ENCODE results near the gene CCT2.

Gene CCT2

DNA sequence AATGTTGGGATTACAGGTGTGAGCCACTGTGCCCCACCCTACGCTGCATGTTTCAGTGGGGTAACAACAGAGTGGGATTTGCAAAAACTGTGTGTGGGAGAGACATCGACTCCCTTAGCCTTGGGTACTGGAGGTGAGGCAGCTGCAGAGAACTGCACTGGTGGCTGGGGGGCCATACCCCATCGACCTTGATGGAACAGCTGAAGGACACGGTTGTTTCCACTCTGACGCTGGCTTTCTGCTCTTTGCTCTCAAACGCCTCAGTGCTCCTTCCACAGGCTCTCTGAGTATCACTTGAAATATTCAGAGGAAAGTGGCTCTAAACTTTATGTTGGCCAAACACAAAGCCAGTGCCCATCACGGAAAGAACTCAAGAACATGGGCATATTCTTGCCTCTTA, 56.3 kb downstream of the CCT2 start:
- Histone ChIP-seq H3K9ac (ENCODE audit: low read depth, low read length) (no peak overlapping the region), H3K4me1 (ENCODE audit: insufficient read depth, low read length) (no peaks in the 10 kb centered on the region), H3K36me3 (ENCODE audit: insufficient read depth, low read length) (no peaks in the 10 kb centered on the region), H3K9me3 (ENCODE audit: control insufficient read depth, insufficient read depth, low read length) (no peaks in the 10 kb centered on the region)

DNA sequence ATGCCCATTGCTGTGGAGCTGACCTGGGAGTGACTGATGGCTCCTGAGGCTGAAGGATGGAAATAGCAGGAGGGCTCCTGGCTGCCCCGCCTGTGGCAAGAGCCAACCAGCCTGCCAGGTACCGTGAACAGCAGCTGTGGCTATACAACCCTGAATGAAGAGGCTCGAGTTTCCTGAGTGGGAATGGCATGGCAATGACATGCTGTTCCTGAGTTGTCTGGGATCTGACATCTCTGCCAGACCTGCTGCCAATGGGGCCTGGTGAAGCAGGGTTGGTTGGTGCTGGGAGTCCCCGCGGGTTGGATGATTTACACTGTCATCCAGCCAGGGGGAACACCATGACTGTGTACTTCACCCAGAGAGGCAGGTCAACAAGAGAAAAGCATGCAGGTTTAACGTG, 57.3 kb downstream of the CCT2 start:
- Histone ChIP-seq H3K36me3 (ENCODE audit: insufficient read depth, low read length) (no peaks in the 10 kb centered on the region), H3K9ac (ENCODE audit: low read depth, low read length) (no peak overlapping the region), H3K4me1 (ENCODE audit: insufficient read depth, low read length) (no peaks in the 10 kb centered on the region), H3K9me3 (ENCODE audit: control insufficient read depth, insufficient read depth, low read length) (no peaks in the 10 kb centered on the region)

DNA sequence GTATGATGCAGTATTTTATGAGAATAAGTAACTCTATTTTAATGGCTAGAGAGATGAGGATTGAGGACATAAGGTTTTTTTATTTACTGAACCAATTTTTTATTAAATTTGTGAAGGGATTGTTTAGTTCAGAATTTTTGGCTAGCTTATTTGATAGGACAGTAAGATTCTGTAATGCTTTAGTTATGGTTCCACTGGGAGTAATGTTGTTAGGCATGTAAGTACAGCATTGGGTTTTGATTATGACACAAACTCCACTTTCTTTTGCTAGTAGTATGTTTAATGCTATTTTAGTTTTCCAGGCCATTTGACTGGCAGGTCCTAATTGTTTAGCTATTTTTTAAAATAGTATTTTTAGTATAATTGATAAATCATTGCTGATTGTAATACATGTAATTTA, 59.3 kb downstream of the CCT2 start:
- Histone ChIP-seq H3K4me1 (ENCODE audit: insufficient read depth, low read length) (no peaks in the 10 kb centered on the region), H3K9ac (ENCODE audit: low read depth, low read length) (no peak overlapping the region), H3K36me3 (ENCODE audit: insufficient read depth, low read length) (no peaks in the 10 kb centered on the region), H3K9me3 (ENCODE audit: control insufficient read depth, insufficient read depth, low read length) (no peaks in the 10 kb centered on the region)

DNA sequence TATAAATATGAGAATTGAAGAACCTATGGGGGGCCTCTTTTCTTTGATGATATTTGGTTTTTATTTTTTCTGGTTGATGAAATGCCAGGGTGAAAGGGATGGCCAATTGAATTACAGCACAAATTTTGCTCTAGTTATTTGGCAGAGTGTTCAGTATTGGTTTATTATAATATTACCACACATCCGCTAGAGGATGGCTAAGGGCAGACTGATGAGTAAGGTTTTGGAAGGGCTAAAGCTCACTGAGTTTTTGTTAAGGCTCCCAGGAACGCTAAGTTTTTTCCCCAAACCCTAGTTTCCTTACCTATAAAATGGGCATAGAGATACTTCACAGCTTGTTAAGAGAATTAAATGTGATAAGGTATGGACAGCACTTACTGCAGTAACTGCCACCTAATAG, 59.8 kb downstream of the CCT2 start:
- Histone ChIP-seq H3K9ac (ENCODE audit: low read depth, low read length) (no peak overlapping the region), H3K4me1 (ENCODE audit: insufficient read depth, low read length) (no peaks in the 10 kb centered on the region), H3K9me3 (ENCODE audit: control insufficient read depth, insufficient read depth, low read length) (no peaks in the 10 kb centered on the region), H3K36me3 (ENCODE audit: insufficient read depth, low read length) (no peaks in the 10 kb centered on the region)

DNA sequence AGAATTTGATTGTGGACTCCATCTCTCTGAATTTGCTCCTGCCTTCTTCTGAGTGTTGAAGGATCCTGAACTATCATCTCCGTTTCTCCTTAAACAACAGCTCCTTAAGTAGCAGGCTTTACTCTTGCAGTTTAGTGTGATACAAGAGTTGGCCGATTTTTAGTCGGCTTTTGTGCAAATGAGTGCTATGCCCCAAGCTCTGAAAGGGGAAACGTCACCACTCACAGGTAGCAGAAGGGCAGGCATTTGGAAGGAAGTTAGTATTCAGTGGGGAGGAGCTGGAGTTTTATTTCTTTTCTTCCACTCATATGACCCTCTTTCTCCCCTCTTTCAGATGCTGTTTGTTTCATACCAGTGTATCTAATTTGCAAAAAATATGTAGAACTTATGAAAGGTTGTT, 61.9 kb downstream of the CCT2 start:
- Histone ChIP-seq H3K9me3 (ENCODE audit: control insufficient read depth, insufficient read depth, low read length) (no peaks in the 10 kb centered on the region), H3K4me1 (ENCODE audit: insufficient read depth, low read length) (no peaks in the 10 kb centered on the region), H3K9ac (ENCODE audit: low read depth, low read length) (no peak overlapping the region), H3K36me3 (ENCODE audit: insufficient read depth, low read length) (no peaks in the 10 kb centered on the region)

DNA sequence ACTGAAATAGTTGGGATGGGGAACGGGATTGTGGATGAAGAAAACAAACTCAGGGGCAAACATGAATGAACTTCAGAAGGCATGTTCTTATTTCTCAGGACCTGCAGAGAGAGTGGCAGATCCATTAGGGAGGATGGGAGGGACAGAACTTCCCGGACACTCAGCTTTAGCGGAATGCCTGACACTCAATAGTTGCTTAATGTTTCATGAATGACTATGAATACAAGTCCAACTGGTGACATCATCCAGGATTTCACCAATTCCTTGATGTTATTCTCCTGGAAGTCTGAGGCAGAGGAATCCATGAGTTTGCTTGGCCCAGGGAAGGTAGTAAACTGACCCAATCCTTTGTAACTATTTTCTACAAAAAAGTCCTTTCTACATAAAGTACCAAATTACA, 63.2 kb downstream of the CCT2 start:
- Histone ChIP-seq H3K36me3 (ENCODE audit: insufficient read depth, low read length) (no peaks in the 10 kb centered on the region), H3K4me1 (ENCODE audit: insufficient read depth, low read length) (no peaks in the 10 kb centered on the region), H3K9me3 (ENCODE audit: control insufficient read depth, insufficient read depth, low read length) (no peaks in the 10 kb centered on the region), H3K9ac (ENCODE audit: low read depth, low read length) (no peak overlapping the region)

DNA sequence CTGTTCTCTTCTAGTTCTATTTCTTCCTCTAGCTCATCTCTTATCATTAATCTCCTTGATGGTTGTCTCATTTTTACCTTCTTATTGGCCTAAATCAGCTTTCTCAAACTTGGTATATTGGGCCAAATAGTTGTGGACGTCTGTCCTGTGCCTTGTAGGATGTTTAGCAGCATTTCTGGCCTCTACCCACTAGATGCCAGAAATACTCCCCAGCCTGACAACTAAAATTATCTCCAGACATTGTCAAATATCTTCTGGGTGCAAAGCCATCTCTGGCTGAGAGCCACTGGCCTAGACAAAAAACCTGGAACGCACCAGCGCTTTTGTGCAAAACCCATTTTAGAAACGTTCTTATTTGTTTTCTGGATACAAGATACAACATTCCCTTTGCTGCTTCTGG, 64.3 kb downstream of the CCT2 start:
- Histone ChIP-seq H3K9me3 (ENCODE audit: control insufficient read depth, insufficient read depth, low read length) (no peaks in the 10 kb centered on the region), H3K9ac (ENCODE audit: low read depth, low read length) (no peak overlapping the region), H3K4me1 (ENCODE audit: insufficient read depth, low read length) (no peaks in the 10 kb centered on the region), H3K36me3 (ENCODE audit: insufficient read depth, low read length) (no peaks in the 10 kb centered on the region)
